GM19025 (cell line): ENCODE data around the gene SRGAP2.
"Not testable (repeated sequence)": the region's sequence is repeated elsewhere in the genome, so short reads cannot be mapped to it uniquely, and the experiment has no call there.

ENCODE experiments used
- ATAC-seq: cut with Tn5 transposase; IDR thresholded peaks from one replicate; pipeline ENCODE4 v1.9.1; 2021; ENCODE audit warnings: mild to moderate bottlenecking, low read depth, moderate library complexity; ENCODE audit not compliant: unreplicated experiment

The SRGAP2 gene

GRCh38 chr1:206204871-206205270 lies 1.5 kb downstream of the SRGAP2 start:
- ATAC-seq: not testable (repeated sequence)

DNA sequence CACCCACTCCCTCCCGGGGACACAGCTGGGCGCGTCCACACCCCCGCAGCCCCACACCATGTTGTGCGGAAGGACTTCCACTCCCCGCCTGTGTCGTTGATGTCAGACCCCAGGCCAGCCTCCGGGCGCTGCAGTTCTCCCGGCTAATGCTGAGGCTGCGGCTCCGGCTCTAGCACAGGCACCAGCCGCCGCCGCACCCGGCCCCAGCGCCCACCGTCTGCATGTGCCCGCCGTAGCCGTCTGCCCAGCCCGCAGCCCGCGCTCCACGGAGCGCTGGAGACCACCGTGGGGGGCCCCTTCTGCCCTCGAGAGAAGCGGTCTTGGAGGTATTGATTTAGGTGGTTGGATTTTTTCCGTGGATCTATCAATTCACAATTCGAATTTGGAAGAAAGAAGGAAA lies 2.2 kb downstream of the SRGAP2 start:
- ATAC-seq: not testable (repeated sequence)

GRCh38 chr1:206210802-206211201 lies 7.5 kb downstream of the SRGAP2 start:
- not testable (repeated sequence) for ATAC-seq

DNA sequence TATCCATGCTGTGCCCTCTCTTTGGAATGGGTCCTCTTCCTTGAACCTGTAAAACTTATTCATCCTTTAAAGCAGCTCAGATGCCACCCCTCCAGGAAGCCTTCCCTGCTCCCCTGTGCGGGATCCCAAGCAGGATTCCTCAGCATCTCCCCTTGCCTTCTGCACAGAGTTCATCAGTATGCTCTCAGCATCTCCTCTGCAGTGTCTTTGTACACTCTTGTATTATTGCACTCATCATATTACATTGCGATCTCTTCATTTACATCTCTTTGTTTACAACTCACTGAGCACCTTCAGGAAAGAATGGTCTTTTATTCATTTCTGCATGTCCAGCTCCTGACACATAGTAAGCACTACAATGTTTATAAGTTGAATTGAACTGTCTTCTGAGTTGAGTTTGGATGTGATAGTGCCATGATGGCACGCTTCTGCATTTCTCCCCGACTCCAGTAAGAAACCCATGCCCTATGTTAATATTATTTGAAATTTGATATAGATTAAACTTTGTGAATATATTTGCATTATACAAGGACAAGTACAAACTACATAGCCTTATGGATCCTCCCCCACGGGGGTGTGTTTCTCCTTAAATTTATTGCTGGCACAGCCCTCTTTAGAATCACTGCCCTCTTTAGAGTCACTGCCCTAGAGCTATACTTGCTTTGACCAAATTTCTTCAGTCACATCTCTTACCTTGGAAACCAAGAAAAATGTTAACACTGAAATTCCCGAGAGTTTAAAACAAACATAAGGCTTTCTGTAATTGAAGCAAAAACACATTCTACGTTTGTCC lies 12.5 kb downstream of the SRGAP2 start:
- ATAC-seq: not testable (repeated sequence)

DNA sequence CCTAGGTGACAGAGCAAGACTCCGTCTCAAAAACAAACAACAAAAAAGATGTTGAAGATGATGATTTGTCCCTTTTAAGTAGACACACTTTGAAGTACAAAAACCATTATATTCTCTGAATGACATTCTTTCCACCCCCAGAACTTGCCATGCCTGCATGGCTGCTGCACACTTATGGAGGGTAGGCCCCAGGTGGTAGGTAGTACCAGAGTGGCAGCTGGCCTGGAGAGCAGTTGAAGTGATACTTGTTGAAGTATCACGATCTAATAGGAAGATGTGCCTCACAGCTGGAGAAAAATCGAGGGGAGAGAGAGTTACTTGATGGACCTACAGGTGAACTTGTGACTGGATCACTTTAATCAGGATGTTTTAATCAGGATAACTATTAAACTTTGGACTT lies 14.9 kb downstream of the SRGAP2 start:
- not testable (repeated sequence) for ATAC-seq

GRCh38 chr1:206218765-206219164 lies 15.4 kb downstream of the SRGAP2 start:
- not testable (repeated sequence) for ATAC-seq

- not testable (repeated sequence) for ATAC-seq
Observed at GRCh38 chr1:206219514-206220331, 16.4 kb downstream of the SRGAP2 start.

DNA sequence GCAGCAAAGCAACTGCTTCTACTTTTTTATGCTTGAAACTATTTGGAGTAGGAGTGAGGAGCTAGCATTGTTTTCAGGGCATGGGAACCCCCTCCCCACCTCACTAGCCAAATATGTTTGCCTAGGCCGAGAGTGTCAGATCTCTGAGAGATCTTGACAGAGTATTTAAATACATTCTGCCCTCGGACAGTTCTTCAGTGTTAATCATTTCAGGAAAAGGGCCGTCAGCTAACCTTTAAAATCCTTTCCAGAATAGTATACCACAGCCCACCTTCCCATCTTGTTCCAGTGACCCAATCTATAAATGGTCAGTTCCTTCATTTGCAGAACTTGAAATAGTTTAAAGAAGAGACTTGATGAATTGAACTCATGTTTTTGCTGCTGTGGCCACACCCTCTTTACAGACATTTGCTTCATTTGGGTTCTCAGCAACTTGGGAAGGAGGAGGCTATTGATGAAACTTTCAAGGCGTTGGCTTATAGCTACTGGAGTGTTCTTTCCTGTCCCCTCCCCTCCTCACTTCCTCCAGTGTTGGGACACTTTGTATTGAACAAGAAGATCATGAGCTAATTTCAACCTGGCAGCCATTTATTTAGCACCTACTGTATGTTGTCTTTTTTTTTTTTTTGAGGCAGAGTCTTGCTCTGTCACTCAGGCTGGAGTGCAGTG lies 17.1 kb downstream of the SRGAP2 start:
- ATAC-seq: not testable (repeated sequence)

DNA sequence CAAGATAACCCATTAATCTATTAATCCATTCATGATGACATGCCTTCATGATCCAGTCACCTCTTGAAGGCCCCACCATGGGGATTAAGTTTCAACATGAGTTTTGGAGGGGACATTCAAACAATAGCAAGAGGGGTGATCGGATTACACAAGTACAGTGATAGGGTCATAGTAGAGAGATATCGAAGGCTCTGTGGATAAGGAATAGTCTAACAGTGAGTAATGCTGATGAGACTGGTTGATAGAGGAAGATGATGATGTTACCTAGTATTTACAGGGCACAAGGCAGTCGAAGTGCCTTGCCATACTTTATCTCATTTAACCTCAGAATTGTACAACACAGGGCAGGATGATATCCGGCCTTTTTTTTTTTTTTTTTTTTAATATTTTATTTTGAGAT lies 18.2 kb downstream of the SRGAP2 start:
- not testable (repeated sequence) for ATAC-seq

DNA sequence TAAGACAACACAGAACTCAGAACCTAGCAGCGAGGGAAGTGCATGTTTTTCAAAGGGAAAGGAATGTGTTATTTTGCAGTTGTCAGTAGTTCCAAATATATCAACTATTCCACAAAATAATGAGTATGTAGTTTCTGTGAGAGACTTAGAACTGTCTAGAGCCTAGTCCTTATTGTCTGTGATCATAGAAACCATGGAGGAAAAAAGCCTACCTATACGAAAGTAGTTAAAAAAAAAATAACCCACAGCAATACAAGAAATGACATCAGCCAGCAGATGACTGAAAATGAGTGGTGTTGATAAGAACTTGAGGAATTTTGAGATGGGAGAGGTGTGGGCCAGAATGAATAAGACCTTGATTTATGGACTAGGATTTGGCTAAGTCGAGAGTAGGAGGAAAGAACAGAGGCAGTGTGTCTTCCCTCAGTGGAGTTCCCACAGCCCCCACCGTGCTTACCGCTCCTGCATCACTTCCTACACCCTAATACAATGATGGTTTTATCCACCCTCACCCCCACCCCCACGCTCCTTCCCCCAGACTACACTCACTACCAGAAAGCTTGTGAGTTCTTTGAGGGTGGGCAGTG lies 20.9 kb downstream of the SRGAP2 start:
- not testable (repeated sequence) for ATAC-seq

DNA sequence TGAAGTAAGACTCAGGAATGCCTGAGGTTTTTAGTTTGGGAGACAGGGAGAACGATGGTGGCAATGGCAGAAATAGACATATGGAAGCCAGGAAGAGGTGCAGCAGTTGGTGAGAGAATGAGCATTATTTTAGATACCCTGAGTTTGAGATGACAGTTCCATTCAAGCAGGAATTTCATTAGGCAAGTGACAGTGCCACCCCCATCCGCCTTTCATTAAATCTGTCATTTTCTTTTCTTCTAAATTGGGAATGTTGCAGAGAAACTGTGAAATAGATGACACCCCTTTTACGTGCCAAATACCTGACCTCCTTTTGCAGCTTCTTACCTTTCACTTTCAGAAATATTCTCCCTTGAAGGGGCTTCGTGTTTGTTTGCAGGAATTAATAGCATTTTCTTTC lies 22.0 kb downstream of the SRGAP2 start:
- ATAC-seq: not testable (repeated sequence)

DNA sequence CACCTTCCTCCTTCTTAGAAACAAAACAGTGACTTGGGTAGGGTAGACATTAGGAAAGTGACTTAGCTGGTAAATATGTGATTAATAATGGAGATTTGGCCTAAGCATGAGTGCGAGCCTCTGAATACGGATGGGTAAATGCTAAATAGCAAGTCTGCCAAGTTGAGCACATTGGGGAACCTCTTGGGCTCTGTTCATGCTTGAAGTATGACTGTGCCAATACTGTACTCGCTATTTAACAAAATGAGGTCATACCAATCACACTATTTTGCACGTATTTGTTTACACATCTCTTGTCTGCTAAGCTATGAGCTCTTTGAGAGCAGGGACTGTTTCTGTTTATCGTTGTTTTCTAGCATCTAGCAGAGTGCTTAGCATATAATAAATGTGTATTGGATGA lies 23.5 kb downstream of the SRGAP2 start:
- not testable (repeated sequence) for ATAC-seq

DNA sequence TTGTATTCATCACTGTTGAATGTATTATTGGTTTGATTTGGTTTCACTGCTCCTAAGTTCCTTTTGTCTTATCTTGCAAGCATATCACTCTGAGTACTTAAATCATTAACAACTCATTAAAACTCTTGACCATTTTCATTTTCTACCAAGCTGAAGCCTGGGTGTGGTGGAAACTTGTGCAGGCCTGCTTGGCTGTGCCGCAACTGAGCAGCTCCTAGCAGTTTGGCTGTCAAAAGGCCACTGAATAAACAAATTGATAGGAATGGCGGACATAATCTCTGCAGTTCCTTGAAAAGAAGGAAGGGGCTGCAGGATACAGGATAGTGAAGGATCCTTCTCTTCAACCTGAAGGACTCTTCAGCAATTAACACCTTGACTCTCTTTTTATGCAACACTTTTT lies 25.9 kb downstream of the SRGAP2 start:
- not testable (repeated sequence) for ATAC-seq

DNA sequence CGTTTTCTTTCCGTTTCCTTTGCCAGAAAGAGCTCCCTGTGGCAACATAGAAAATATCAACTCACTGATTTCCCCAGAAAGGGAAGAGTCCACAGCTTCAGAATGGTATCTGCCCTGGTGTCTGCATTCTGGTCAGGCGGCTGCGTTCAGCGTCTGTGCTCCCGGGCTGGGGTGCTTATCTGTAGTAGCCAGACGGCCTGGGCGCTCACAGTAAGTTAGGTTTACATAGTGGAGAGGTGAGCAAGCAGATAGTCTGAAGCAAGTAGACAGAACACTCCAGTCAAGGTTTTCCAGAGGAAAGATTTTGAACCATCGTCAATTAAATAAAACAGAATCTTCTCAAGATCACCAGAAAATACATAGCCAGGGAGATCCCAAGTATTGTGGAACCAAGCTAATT lies 28.6 kb downstream of the SRGAP2 start:
- not testable (repeated sequence) for ATAC-seq

- not testable (repeated sequence) for ATAC-seq
Observed at GRCh38 chr1:206232970-206233645, 29.8 kb downstream of the SRGAP2 start.

- not testable (repeated sequence) for ATAC-seq
Observed at GRCh38 chr1:206234189-206234916, 31.0 kb downstream of the SRGAP2 start.

DNA sequence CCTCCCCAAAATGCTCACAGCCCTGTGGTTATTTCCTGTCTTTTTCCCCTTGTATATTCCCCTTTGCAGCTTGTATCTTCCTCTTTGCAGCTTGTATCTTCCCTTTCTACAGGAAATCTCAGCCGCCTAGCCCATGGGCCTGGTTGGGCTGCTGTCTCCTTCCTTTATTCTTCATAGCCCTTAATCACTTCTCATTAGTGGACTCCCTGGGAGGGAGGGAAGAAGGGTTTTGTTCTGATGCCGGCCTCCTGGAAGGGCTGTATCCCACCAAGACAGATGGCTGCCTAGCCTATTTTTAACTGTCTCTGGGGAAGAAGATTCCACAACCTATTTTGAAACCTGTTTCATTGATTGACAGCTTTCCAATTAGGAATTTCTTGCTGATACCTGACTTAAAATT lies 31.8 kb downstream of the SRGAP2 start:
- not testable (repeated sequence) for ATAC-seq

DNA sequence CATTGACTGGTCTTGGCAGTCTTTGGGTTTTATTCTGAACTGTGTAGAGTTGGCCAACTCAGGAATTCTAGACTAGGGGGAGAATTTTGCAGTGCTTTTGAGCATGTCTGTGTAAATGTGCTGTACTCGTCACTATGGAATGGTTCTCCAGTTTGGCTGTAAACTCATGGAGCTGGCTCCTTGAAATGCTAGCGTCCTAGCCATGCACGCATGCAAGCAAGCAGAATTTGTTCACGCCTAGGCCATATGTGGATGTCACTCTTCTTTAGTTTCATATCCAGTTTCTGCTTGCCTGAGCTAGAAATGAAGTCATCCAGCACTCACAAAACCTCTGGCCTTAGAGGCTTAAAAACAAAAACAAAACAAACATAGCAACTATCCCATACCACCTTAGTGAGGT lies 36.9 kb downstream of the SRGAP2 start:
- ATAC-seq: not testable (repeated sequence)

GRCh38 chr1:206243335-206243734 lies 40.0 kb downstream of the SRGAP2 start:
- ATAC-seq: peak; percentile 99
